Right atrium auricular region (tissue), 2 donors: Measurements from ENCODE around the gene ULK3. TPM values are rescaled to one million over a fixed set of nuclear protein-coding genes. Genes with fewer than 3 reads are reported as not detected.

Source experiments
- DNase-seq: peaks from one replicate; pipeline ENCODE4 v3.0.0-alpha.2; 2019; ENCODE audit warnings: low spot score
- H3K27ac ChIP-seq, 2 donors: fragments of 200-600 bp; sonication (generic); 1 replicate in 1 of 2; 2 replicates in 1 of 2; pipeline ENCODE4 v1.5.1; 2016 to 2019
- H3K27me3 ChIP-seq, 2 donors: fragments of 200-600 bp; sonication (generic); one replicate each; pipeline versions ENCODE4 v1.5.1 to v1.6.0; 2017 to 2019
- H3K36me3 ChIP-seq: fragments of 200-600 bp; sonication (generic); one replicate; pipeline ENCODE4 v1.5.1; 2016
- H3K4me1 ChIP-seq, 2 donors: fragments of 200-600 bp; sonication (generic); one replicate each; pipeline versions ENCODE4 v1.5.1 to v1.6.0; 2017 to 2019
- H3K4me3 ChIP-seq, 2 donors: fragments of 200-600 bp; sonication (generic); 1 replicate in 1 of 2; 2 replicates in 1 of 2; pipeline ENCODE4 v1.5.1; 2017 to 2019; ENCODE audit warnings: mild to moderate bottlenecking in 1 of 2, moderate library complexity in 1 of 2
- H3K9me3 ChIP-seq, 2 donors: fragments of 200-600 bp; sonication (generic); one replicate each; pipeline ENCODE4 v1.5.1; 2019
- total RNA-seq, 2 donors: library from RNA; depleted of rRNA; stranded (reverse); fragments of >200 nt; gene quantifications; one replicate each; pipeline ENCODE4 v1.1.0, GENCODE V29; 2016
- TF ChIP-seq, protein P1 (sequence below), 2 donors: fragments of 200-600 bp; sonication (generic); IDR thresholded peaks; one replicate each; pipeline ENCODE4 v1.5.1; 2019; ENCODE audit warnings: antibody characterized with exemption in 2 of 2

Gene ULK3
- total RNA-seq, 2 donors from 2014 or later: 38.1 to 42.9 TPM

- no peaks in the 10 kb centered on the region for H3K36me3 ChIP-seq
- no peak for DNase-seq
- peaks cover 0 to 20% of the 10 kb centered on the region in 2 donors for H3K4me1 ChIP-seq
- no peaks in the 10 kb centered on the region for H3K9me3 ChIP-seq
- TF ChIP-seq, protein P1, sequence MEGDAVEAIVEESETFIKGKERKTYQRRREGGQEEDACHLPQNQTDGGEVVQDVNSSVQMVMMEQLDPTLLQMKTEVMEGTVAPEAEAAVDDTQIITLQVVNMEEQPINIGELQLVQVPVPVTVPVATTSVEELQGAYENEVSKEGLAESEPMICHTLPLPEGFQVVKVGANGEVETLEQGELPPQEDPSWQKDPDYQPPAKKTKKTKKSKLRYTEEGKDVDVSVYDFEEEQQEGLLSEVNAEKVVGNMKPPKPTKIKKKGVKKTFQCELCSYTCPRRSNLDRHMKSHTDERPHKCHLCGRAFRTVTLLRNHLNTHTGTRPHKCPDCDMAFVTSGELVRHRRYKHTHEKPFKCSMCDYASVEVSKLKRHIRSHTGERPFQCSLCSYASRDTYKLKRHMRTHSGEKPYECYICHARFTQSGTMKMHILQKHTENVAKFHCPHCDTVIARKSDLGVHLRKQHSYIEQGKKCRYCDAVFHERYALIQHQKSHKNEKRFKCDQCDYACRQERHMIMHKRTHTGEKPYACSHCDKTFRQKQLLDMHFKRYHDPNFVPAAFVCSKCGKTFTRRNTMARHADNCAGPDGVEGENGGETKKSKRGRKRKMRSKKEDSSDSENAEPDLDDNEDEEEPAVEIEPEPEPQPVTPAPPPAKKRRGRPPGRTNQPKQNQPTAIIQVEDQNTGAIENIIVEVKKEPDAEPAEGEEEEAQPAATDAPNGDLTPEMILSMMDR (IDR thresholded peaks at IDR 0.05): no peak
- H3K4me3 ChIP-seq: no peak overlapping the region
- no peak overlapping the region for H3K27ac ChIP-seq
- no peaks in the 10 kb centered on the region for H3K27me3 ChIP-seq
Measured at GRCh38 chr15:74832826-74833225, 10.1 kb downstream of the ULK3 start.

DNA sequence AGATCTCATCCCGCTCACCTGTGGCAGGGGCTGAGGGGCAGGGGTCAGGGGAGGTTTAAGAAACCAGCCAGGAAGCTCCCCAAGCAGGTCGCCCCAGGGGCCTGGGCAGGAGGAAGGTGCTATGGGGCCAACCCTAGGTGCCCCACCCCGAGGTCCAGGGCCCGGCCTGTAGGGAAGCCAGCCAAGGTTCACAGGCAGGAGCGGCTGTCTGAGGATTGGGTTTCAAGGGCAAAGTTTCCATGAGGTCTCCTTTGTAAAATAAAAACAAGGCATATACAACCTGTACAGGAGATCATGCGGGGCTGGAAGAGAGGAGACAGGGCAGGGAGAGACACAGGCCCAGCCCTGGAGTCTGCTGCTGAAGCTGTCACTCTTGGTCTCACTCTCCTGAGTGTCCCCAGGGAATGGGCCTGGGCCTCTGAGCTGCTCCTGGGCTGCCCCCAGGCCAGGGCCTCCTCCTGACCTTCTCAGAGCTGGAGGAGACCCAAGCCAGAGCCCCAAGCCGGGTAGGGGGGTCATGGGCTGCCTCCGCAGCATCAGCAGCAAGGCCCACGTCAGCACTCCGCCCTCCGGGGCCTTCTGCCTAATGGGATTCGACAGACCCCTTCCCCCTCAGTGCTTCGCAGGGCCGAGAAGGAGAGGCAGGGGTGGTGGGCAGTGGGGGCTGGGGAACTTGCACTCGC, 11.0 kb downstream of the ULK3 start:
- Histone ChIP-seq H3K9me3 (no peaks in the 10 kb centered on the region), H3K4me1 (peaks cover 0 to 20% of the 10 kb centered on the region in 2 donors), H3K36me3 (no peaks in the 10 kb centered on the region), H3K27me3 (no peaks in the 10 kb centered on the region), H3K4me3 (no peak overlapping the region), H3K27ac (peak overlapping the region; percentile 59 to 81)
- TF ChIP-seq, protein P1 (IDR thresholded peaks at IDR 0.05): no peak
- DNase-seq: no peak

DNA sequence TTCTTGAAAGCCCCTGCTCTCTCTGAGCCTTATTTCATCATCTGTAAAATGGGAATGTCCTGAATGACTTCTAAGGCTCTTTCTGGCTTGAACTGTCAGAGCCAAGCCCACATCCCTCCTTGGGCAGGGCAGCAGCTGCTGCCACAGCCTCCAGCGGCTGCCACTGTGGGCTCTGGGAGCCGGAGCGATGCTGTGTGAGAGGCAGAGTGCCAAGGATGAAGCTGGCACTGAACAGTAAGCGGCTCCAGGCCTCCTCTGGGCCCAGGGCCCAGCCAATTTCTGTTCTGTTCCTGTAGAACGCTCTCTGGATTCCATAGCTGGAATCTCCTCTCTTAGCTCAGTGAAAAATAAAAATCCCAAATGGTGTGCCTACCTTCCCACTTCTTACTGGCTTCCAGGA, 12.1 kb downstream of the ULK3 start:
- H3K36me3 ChIP-seq: no peaks in the 10 kb centered on the region
- DNase-seq: no peak
- peaks cover 0 to 28% of the 10 kb centered on the region in 2 donors for H3K4me1 ChIP-seq
- H3K27ac ChIP-seq: peak overlapping the region; percentile 59 to 81
- TF ChIP-seq, protein P1 (IDR thresholded peaks at IDR 0.05): no peak
- H3K9me3 ChIP-seq: no peaks in the 10 kb centered on the region
- no peaks in the 10 kb centered on the region for H3K27me3 ChIP-seq
- no peak overlapping the region for H3K4me3 ChIP-seq

DNA sequence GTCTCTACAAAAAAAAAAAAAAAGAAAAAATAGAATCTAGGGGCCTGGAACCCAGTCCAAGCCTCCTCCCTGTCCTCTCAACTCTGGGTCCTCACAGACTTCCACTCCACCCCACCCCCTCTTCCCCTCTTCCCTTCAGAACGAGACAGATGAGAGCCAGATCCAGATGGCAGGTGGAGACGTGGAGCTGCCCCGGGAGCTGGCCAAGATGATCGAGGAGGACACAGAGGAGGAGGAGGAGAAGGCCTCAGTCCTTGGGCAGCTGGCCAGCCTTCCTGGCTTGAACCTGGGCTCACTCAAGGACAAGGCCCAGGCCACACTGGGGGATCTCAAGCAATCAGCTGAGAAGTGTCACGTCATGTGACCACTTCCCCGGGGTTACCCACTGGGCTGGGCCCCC, 13.0 kb downstream of the ULK3 start:
- H3K4me1 ChIP-seq: peaks cover 0 to 28% of the 10 kb centered on the region in 2 donors
- DNase-seq: no peak
- no peaks in the 10 kb centered on the region for H3K27me3 ChIP-seq
- no peaks in the 10 kb centered on the region for H3K9me3 ChIP-seq
- TF ChIP-seq, protein P1 (IDR thresholded peaks at IDR 0.05): no peak
- H3K27ac ChIP-seq: peak overlapping the region in 1 of 2 donors; percentile 59
- H3K4me3 ChIP-seq: no peak overlapping the region
- H3K36me3 ChIP-seq: no peaks in the 10 kb centered on the region

DNA sequence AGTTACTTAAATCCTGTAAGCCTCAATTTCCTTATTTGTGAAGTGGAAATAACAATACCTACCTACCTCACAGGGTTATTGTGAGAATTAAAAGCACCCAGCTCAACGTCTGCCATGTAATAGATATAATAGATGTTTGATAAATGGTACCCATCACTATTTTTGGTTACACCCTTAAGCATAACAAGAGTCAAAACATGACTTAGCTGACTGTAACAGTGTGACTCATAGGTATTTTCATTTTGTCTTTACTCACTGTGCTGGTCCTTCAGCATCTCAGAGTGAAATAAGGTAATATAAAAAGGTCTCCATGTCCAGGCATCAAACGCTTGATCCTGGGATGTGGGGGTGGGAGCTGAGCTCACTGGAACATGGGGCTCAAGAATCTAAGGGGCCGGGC, 13.5 kb downstream of the ULK3 start:
- no peaks in the 10 kb centered on the region for H3K9me3 ChIP-seq
- no peaks in the 10 kb centered on the region for H3K27me3 ChIP-seq
- TF ChIP-seq, protein P1 (IDR thresholded peaks at IDR 0.05): no peak
- no peak overlapping the region for H3K4me3 ChIP-seq
- no peak overlapping the region for H3K27ac ChIP-seq
- DNase-seq: no peak
- H3K36me3 ChIP-seq: no peaks in the 10 kb centered on the region
- H3K4me1 ChIP-seq: peaks cover 0 to 28% of the 10 kb centered on the region in 2 donors

DNA sequence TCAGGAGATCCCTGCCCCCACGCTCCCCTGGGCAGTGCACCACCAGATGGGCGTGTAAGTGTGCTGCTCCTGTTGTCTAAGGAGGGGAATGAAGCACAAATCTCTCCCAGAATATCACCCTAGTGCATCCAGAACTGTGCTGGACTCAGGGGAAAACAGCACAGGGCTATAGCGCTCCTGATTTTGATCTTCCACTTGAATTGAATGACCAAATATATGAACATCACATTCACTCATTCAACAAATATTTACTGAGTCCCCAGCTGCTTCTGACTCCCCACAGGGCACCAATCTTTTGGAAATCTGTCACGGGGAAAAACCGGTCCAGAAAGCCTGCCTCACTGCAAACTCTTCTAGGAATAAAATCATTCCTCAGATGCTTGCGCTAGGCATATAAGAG, 14.1 kb downstream of the ULK3 start:
- Histone ChIP-seq H3K4me3 (no peak overlapping the region), H3K36me3 (no peaks in the 10 kb centered on the region), H3K27ac (no peak overlapping the region), H3K9me3 (no peaks in the 10 kb centered on the region), H3K27me3 (no peaks in the 10 kb centered on the region), H3K4me1 (peaks cover 0 to 28% of the 10 kb centered on the region in 2 donors)
- TF ChIP-seq, protein P1 (IDR thresholded peaks at IDR 0.05): no peak
- no peak for DNase-seq
